Stimulated activated CD4-positive, alpha-beta T cell treated with anti-CD3 and anti-CD28 coated beads, Interleukin-15, amount 100 ng/mL, for 48 hours (primary cell): ENCODE data around the gene TSKU.
A peak's percentile ranks its signal among the peaks of the same experiment; 100 is the strongest.

Experiments used
- DNase-seq, 2 donors: peaks; one replicate each; pipeline ENCODE4 v3.0.0-alpha.2; 2020; ENCODE audit warnings: low read depth in 2 of 2

The TSKU gene, protein sequence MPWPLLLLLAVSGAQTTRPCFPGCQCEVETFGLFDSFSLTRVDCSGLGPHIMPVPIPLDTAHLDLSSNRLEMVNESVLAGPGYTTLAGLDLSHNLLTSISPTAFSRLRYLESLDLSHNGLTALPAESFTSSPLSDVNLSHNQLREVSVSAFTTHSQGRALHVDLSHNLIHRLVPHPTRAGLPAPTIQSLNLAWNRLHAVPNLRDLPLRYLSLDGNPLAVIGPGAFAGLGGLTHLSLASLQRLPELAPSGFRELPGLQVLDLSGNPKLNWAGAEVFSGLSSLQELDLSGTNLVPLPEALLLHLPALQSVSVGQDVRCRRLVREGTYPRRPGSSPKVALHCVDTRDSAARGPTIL

GRCh38 chr11:76783294-76783895 is at the start of gene TSKU:
TSS of gene TSKU (plus strand) at chr11:76783356. CDS start at chr11:76795617, 12,261 bp downstream.
- DNase-seq = no peak

GRCh38 chr11:76733906-76734305 is 49.2 kb upstream of the TSKU start:
- peak; percentile 21 to 27 for DNase-seq

DNA sequence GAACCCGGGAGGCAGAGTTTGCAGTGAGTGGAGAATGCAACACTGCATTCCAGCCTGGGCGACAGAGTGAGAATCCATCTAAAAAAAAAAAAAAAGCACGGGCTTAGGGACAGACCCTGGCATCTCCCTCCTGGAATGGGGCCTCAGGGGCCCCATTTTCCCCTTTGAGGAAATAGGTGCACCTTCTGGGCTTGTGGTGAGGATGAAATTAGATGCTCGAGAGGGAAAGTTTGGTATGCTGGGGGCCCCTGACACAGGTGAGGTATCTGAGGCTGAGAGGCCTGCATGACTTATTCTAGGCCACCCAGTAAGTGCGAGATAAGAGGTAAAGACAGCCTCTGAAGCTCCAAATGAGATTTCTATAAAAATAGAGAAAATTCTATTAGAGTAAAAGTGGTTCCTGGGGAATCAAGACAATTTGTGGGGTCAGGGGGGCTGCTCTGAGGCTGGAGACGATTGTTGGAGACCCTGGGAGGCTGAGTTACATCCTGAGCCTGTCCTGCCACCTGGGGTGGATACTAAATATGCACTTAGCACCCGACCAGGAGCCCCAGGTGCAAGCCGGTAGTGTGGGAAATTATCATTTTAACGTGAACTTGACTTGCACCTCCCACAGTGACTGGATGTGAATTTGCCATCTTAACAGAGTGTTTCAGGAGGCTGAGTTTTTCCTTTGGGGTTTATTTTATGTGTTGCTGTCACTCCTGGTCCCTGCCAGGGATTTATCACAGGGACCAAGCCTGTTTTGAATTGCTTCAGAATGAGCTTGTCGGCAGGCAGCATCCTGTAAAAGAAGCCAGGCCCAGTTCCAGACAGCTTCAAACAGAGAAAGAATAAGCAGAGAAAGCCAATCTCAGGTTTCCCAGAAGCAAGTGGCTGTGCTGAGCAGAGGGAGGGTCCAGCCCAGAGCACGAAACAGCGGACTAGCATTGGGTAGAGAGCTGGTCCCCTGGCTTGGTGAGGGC is 48.4 kb upstream of the TSKU start:
- DNase-seq = no peak

- DNase-seq = no peak
Observed at GRCh38 chr11:76735841-76736240, 47.3 kb upstream of the TSKU start.

GRCh38 chr11:76736266-76736665 is 46.9 kb upstream of the TSKU start:
- DNase-seq = no peak

GRCh38 chr11:76736773-76737495 is 46.2 kb upstream of the TSKU start:
- no peak for DNase-seq

GRCh38 chr11:76738618-76739240 is 44.4 kb upstream of the TSKU start:
- DNase-seq = no peak

- DNase-seq = no peak
Observed at GRCh38 chr11:76739798-76740197, 43.4 kb upstream of the TSKU start.

GRCh38 chr11:76740772-76741171 is 42.4 kb upstream of the TSKU start:
- DNase-seq = no peak

DNA sequence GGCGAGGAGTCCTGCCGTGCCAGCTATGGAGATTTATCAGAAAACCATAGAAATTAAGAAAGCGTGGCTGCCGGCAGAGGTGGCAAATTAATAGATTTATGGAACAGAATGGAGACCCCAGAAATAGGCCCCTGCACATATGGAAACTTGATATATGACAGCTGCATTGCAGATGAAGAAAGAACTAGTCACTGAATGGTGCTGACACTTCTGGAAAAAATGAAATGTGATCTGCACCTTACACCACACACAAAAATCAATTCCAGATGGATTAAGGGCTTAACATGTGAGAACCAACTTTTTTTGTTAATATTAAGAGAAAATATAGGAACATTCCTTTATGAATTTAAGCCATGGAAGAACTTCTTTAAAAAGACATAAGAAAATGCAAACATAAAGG is 40.3 kb upstream of the TSKU start:
- DNase-seq = no peak

DNA sequence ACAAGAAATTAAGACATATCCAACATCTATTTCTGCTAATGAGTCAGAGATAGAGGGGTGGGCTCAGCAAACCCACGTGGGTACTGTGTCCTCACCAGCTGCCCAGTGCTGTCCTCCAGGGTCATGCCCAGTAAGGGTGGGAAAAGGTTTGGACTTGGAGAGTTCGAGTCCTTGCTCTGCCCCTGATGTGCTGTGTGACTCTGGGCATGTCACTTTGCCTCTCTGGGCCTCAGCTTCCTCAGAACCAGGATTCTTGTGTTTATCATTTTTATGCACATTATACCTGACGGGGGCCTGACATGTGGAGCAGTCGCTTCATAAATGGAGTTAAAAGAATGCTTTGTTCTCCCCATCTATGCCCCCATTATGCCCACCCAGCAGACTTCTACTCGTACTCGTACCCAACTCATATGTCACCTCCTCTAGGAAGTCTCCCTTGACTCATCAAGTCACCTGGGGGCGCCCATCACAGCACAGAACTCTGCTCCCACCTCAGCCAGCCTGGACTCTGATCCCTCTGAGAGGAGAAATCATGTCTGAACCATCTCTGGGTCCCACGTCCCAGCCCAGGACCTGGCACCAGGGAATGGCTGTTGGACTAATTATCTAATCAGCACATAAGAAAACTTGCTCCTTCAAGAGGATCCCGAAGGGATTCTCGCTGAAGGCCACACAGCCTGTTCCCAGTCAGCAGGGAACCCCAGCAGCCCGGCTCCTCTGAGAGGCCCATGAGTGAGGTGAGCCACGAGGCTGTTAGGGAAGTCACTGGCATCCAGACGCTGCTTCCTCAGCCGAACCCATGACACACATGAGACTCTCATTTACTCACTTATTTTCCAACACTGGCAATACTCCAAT is 38.7 kb upstream of the TSKU start:
- DNase-seq = no peak

- DNase-seq = no peak
Observed at GRCh38 chr11:76745044-76745376, 38.1 kb upstream of the TSKU start.

DNA sequence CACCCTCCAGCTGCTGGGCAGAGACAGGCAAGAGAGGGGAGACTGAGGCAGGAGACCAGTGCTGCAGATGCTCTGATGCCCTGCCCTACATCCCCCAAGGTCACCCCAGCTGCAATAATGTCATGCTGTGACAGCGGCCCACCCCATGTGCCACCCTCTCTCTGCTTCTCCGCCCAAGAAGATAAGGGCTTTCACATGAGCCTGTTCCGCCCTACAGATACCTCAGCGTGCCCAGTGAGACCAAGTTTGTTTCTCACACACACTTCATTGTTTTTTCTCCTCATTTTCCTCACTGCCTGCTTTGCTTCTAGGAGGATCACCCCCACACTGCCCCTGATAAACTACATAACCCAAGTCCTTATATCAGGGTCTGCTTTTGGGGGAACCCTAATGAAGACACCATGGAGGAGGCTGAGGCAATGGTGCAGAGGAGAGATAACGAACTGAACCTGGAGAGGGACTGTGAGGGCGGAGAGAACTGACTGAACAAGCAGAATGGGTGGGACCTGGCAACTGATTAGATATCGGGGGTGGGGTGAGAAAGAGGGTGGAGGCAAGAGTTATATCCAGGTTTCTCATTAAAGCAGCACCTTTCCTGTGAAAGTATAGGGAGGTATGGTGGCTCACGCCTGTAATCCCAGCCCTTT is 37.5 kb upstream of the TSKU start:
- no peak for DNase-seq

DNA sequence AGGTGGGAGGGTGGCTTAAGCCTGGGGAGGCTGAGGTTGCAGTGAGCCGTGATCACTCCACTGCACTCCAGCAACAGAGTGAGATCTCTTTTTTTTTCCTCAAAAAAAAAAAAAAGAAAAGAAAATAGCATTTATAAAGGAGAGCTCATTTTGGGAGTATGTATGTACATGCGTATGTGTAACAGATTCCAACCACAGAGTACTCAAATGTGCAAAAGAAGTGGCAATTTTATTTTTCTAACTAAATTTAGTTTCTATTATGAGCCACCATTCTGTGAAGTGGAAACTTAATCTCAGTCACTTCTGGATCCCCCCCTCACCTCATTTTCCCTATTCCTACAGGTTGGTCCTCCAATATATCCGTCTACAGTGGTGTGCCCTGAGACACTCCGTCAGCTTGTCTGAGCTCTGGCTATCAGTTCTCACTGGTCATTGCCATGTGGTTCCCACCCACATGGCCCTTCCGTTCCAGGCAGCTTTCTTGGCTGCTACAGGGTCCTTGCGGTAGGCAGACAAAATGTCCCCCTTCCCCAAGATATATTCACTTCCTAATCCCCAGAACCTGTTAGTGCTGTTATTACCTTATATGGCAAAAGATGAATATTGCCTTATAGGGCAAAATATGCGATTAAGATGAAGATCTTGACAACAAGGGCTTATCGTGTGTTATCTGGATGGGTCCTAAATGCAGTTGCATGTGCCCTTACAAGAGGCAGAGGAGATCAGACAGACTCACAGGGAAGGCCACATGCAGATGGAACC is 35.8 kb upstream of the TSKU start:
- DNase-seq = no peak

- DNase-seq = no peak
Observed at GRCh38 chr11:76747915-76748860, 35.0 kb upstream of the TSKU start.

- DNase-seq = no peak
Observed at GRCh38 chr11:76748948-76749347, 34.2 kb upstream of the TSKU start.

- no peak for DNase-seq
Observed at GRCh38 chr11:76750067-76750466, 33.1 kb upstream of the TSKU start.

GRCh38 chr11:76750746-76751145 is 32.4 kb upstream of the TSKU start:
- DNase-seq = no peak
